NB4 (cell line): ENCODE measurements around the gene LSM7.
"Not testable (repeated sequence)": the region's sequence is repeated elsewhere in the genome, so short reads cannot be mapped to it uniquely, and the experiment has no call there.

Experiments
- DNase-seq: peaks from one replicate; pipeline ENCODE4 v3.0.0; 2010; ENCODE audit warnings: low read depth
- H3K4me3 ChIP-seq: one replicate; pipeline ENCODE4 v1.5.1; 2011; ENCODE audit warnings: mild to moderate bottlenecking, low read depth, low read length, moderate library complexity
- MYC ChIP-seq: IDR thresholded peaks from 2 replicates; pipeline ENCODE4 v1.6.1; 2011; ENCODE audit warnings: low read depth, low read length
- POLR2A ChIP-seq: IDR thresholded peaks from 2 replicates; pipeline ENCODE4 v1.6.1; 2011; ENCODE audit warnings: mild to moderate bottlenecking; ENCODE audit not compliant: insufficient read length; ENCODE audit errors: extremely low read depth
- TF ChIP-seq, protein P1 (sequence below): IDR thresholded peaks from one replicate; pipeline ENCODE4 v1.5.1; 2012; ENCODE audit warnings: low read depth, low read length
- TF ChIP-seq, protein P2 (sequence below): IDR thresholded peaks from 2 replicates; pipeline ENCODE4 v1.6.1; 2011; ENCODE audit warnings: low read depth, low read length

The LSM7 gene

DNA sequence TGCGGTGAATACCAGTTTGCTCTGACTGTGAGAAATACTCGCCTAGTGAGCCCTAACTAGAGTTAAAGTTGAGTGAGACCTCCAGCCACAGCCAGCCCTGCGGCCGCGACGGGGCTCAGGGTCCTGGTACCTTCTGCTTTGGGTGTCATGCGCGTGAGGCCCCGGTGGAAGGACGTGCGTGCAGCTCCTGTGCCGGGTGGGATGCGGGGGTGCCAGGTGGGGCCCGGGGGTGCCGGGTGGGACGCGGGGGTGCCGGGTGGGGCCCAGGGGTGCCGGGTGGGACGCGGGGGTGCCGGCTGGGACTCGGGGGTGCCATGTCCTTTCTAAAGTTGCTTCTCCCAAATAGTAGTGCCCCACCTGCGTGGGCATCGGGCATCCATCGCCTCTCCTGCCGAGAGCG is 23.2 kb upstream of the LSM7 start:
- no peak overlapping the region for H3K4me3 ChIP-seq
- TF ChIP-seq POLR2A (no peak), MYC (no peak)
- TF ChIP-seq, protein P1, sequence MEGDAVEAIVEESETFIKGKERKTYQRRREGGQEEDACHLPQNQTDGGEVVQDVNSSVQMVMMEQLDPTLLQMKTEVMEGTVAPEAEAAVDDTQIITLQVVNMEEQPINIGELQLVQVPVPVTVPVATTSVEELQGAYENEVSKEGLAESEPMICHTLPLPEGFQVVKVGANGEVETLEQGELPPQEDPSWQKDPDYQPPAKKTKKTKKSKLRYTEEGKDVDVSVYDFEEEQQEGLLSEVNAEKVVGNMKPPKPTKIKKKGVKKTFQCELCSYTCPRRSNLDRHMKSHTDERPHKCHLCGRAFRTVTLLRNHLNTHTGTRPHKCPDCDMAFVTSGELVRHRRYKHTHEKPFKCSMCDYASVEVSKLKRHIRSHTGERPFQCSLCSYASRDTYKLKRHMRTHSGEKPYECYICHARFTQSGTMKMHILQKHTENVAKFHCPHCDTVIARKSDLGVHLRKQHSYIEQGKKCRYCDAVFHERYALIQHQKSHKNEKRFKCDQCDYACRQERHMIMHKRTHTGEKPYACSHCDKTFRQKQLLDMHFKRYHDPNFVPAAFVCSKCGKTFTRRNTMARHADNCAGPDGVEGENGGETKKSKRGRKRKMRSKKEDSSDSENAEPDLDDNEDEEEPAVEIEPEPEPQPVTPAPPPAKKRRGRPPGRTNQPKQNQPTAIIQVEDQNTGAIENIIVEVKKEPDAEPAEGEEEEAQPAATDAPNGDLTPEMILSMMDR: no peak
- TF ChIP-seq, protein P2, sequence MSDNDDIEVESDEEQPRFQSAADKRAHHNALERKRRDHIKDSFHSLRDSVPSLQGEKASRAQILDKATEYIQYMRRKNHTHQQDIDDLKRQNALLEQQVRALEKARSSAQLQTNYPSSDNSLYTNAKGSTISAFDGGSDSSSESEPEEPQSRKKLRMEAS: no peak
- no peak for DNase-seq

DNA sequence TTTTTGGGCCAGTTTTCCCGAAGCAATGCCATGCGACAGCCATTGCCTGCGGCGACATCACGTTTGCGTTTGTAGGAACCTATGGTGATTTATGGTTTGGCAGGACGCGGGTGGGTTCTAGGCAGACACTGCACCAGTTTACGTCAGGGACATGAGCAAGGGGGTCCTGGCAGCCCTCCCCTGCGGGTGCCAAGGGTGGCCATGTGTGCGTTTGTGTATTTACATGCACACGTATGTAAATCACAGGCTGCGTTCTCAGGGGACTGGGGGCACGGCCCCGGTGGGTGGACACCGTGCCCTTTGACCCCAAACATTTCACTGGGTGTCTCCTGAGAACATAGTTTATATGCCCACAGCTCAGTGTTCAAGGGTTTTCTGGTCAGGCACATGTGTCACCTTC is 22.3 kb upstream of the LSM7 start:
- DNase-seq: no peak
- TF ChIP-seq MYC (no peak), POLR2A (no peak)
- TF ChIP-seq, protein P1: no peak
- TF ChIP-seq, protein P2: no peak
- no peak overlapping the region for H3K4me3 ChIP-seq

- not testable (repeated sequence) for H3K4me3 ChIP-seq, DNase-seq
Observed at GRCh38 chr19:2349818-2350217, 21.4 kb upstream of the LSM7 start.

- H3K4me3 ChIP-seq: no peak overlapping the region
- TF ChIP-seq, protein P2: no peak
- TF ChIP-seq POLR2A (no peak), MYC (no peak)
- TF ChIP-seq, protein P1: no peak
- DNase-seq: no peak
Observed at GRCh38 chr19:2345794-2346663, 17.6 kb upstream of the LSM7 start.

- no peak for DNase-seq
- TF ChIP-seq POLR2A (no peak), MYC (no peak)
- TF ChIP-seq, protein P2: no peak
- TF ChIP-seq, protein P1: no peak
- H3K4me3 ChIP-seq: no peak overlapping the region
Observed at GRCh38 chr19:2345076-2345475, 16.7 kb upstream of the LSM7 start.

DNA sequence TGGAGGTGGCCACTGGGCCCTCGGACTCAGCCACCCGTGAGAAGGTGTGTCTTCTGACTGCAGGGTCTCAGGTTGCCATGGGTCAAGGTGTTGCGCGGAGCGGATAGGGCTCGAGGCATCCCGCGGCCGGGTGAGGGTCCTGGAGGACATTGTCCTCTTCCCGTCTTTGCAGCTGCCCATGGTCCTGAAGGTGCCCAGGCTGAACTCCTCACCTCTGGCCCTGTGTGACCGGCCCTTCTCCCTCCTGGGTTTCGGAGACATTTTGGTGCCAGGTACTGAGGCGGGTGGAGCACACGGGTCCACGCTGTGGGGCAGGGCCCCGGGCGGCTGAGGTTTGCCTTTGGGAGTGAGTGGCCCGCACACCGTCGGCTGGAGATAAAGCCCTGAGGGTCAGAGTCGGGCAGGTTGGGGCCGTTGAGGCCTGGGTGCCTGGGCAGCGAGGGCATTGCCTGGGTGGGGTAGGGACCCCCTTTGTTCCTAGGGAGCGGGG is 16.0 kb upstream of the LSM7 start:
- no peak overlapping the region for H3K4me3 ChIP-seq
- DNase-seq: no peak
- TF ChIP-seq, protein P2: no peak
- TF ChIP-seq MYC: no peak
- TF ChIP-seq POLR2A: no peak
